GM23338 (cell line): ENCODE measurements around the gene MS4A8. TPM values are rescaled to one million over a fixed set of nuclear protein-coding genes. Genes with fewer than 3 reads are reported as not detected.

ENCODE experiments used
- ATAC-seq: fragments of 200-7000 bp; cut with Tn5 transposase; 3 replicates; pipeline ENCODE4 v1.9.1; 2020
- DNase-seq: peaks from one replicate; pipeline ENCODE4 v3.0.0-alpha.2; 2015; ENCODE audit warnings: low spot score
- H2AFZ ChIP-seq: fragments of 200-600 bp; sonication (generic); 2 replicates; pipeline ENCODE4 v1.8.0; 2016; ENCODE audit warnings: antibody characterized with exemption, mild to moderate bottlenecking, moderate library complexity
- H3F3A ChIP-seq: fragments of 200-600 bp; sonication (generic); replicated peaks from 2 replicates; pipeline ENCODE4 v1.8.0; 2017; ENCODE audit warnings: antibody characterized with exemption, mixed run types, low read depth
- H3K27ac ChIP-seq: fragments of 200-600 bp; sonication (generic); 2 replicates; pipeline ENCODE4 v1.6.1; 2016; ENCODE audit warnings: low read depth
- H3K27me3 ChIP-seq: fragments of 200-600 bp; sonication (generic); 2 replicates; pipeline ENCODE4 v1.8.0; 2016; ENCODE audit warnings: mild to moderate bottlenecking, mixed run types, moderate library complexity; ENCODE audit not compliant: insufficient read depth
- H3K36me3 ChIP-seq: fragments of 200-600 bp; sonication (generic); 2 replicates; pipeline ENCODE4 v1.8.0; 2016; ENCODE audit warnings: mild to moderate bottlenecking; ENCODE audit not compliant: insufficient read depth
- H3K4me1 ChIP-seq: fragments of 200-600 bp; sonication (generic); 2 replicates; pipeline ENCODE4 v1.8.0; 2016; ENCODE audit warnings: mild to moderate bottlenecking, moderate library complexity; ENCODE audit not compliant: insufficient read depth
- H3K4me2 ChIP-seq: fragments of 200-600 bp; sonication (generic); 2 replicates; pipeline ENCODE4 v1.7.1; 2017; ENCODE audit warnings: mixed run types
- H3K4me3 ChIP-seq: fragments of 200-600 bp; sonication (generic); 2 replicates; pipeline ENCODE4 v1.6.1; 2016; ENCODE audit warnings: mixed run types
- H3K79me2 ChIP-seq: fragments of 200-600 bp; sonication (generic); replicated peaks from 2 replicates; pipeline ENCODE4 v1.8.0; 2017; ENCODE audit warnings: mild to moderate bottlenecking; ENCODE audit not compliant: insufficient read depth
- H3K9me2 ChIP-seq: fragments of 200-600 bp; sonication (generic); 2 replicates; pipeline ENCODE4 v1.8.0; 2017; ENCODE audit not compliant: insufficient read depth
- H4K20me1 ChIP-seq: fragments of 200-600 bp; sonication (generic); replicated peaks from 2 replicates; pipeline ENCODE4 v1.8.0; 2017; ENCODE audit warnings: mild to moderate bottlenecking; ENCODE audit not compliant: insufficient read depth
- H3K27ac Mint-ChIP-seq: 2 replicates; pipeline ENCODE4 v1.8.0; 2020; ENCODE audit warnings: inconsistent platforms, mild to moderate bottlenecking, moderate library complexity, mixed read lengths
- H3K27me3 Mint-ChIP-seq: 3 replicates; pipeline ENCODE4 v1.8.0; 2022; ENCODE audit warnings: low read depth, mild to moderate bottlenecking, moderate library complexity, mixed read lengths, inconsistent platforms; ENCODE audit not compliant: insufficient read depth, poor library complexity
- H3K36me3 Mint-ChIP-seq: 3 replicates; pipeline ENCODE4 v1.8.0; 2021; ENCODE audit warnings: low read depth, mild to moderate bottlenecking, inconsistent platforms, moderate library complexity, mixed read lengths
- H3K4me1 Mint-ChIP-seq: 3 replicates; pipeline ENCODE4 v1.8.0; 2020; ENCODE audit warnings: mild to moderate bottlenecking, inconsistent platforms, mixed read lengths
- H3K4me3 Mint-ChIP-seq: 3 replicates; pipeline ENCODE4 v1.8.0; 2021; ENCODE audit warnings: moderate library complexity, mild to moderate bottlenecking, inconsistent platforms, mixed read lengths
- H3K9me3 Mint-ChIP-seq: 3 replicates; pipeline ENCODE4 v1.8.0; 2020; ENCODE audit warnings: moderate library complexity, mild to moderate bottlenecking, inconsistent platforms, mixed read lengths
- CTCF ChIP-seq, 2 experiments: fragments of 200-600 bp in 1 of 2; sonication (generic) in 1 of 2; conservative IDR thresholded peaks; 2 replicates each; pipeline versions ENCODE4 v1.5.1 to v1.6.1; 2016 to 2017; ENCODE audit warnings: antibody characterized with exemption in 2 of 2, low read depth in 2 of 2, mild to moderate bottlenecking in 2 of 2, moderate library complexity in 1 of 2
- EZH2 ChIP-seq: fragments of 200-600 bp; sonication (generic); IDR thresholded peaks from one replicate; pipeline ENCODE4 v1.8.0; 2017; ENCODE audit warnings: antibody characterized with exemption, mild to moderate bottlenecking, low read depth; ENCODE audit not compliant: unreplicated experiment
- EZH2phosphoT487 ChIP-seq: fragments of 200-600 bp; sonication (generic); IDR thresholded peaks from one replicate; pipeline ENCODE4 v1.8.1; 2018; ENCODE audit warnings: antibody characterized with exemption; ENCODE audit not compliant: unreplicated experiment
- JUNB ChIP-seq: IDR thresholded peaks from one replicate; pipeline ENCODE4 v1.6.1; 2016; ENCODE audit warnings: antibody characterized with exemption; ENCODE audit not compliant: unreplicated experiment
- POLR2AphosphoS5 ChIP-seq: IDR thresholded peaks from 2 replicates; pipeline ENCODE4 v1.6.1; 2016; ENCODE audit warnings: antibody characterized with exemption, low read depth
- REST ChIP-seq: IDR thresholded peaks from one replicate; pipeline ENCODE4 v1.6.1; 2018; ENCODE audit warnings: antibody characterized with exemption; ENCODE audit not compliant: unreplicated experiment
- STAT1 ChIP-seq: IDR thresholded peaks from one replicate; pipeline ENCODE4 v1.6.1; 2016; ENCODE audit warnings: antibody characterized with exemption; ENCODE audit not compliant: unreplicated experiment
- ZNF114 ChIP-seq: fragments of 250-450 bp; sonication (Bioruptor Pico); IDR thresholded peaks from 2 replicates; pipeline ENCODE4 v1.5.0; 2020; ENCODE audit warnings: mild to moderate bottlenecking, moderate library complexity
- ZNF462 ChIP-seq: fragments of 250-450 bp; sonication (Bioruptor Pico); IDR thresholded peaks from 2 replicates; pipeline ENCODE4 v1.5.0; 2020; ENCODE audit warnings: mild to moderate bottlenecking, moderate library complexity
- polyA plus RNA-seq: library from polyadenylated mRNA; unstranded; fragments of >200 nt; fragmentation: Nextera tagmentation; extraction: Ambion mirVana; gene quantifications from 2 replicates; pipeline ENCODE4 v1.2.1, GENCODE V29; 2016
- total RNA-seq: library from RNA; depleted of rRNA; stranded (reverse); fragments of >200 nt; shearing (Covaris generic); gene quantifications from 2 replicates; pipeline ENCODE4 v1.2.3, GENCODE V29; 2014

The MS4A8 gene
- total and polyA plus RNA-seq, 2 experiments from 2014 or later: not detected

- H3K79me2 ChIP-seq: no peaks in the 10 kb centered on the region
- Mint-ChIP-seq H3K27ac (no peak overlapping the region), H3K27me3 (peaks cover 9% of the 10 kb centered on the region), H3K4me3 (no peak overlapping the region), H3K9me3 (no peaks in the 10 kb centered on the region; the same call in 2 of the 3 replicates), H3K4me1 (no peaks in the 10 kb centered on the region), H3K36me3 (no peaks in the 10 kb centered on the region)
- H4K20me1 ChIP-seq: no peaks in the 10 kb centered on the region
- H3K36me3 ChIP-seq: no peaks in the 10 kb centered on the region; the same call in 1 of the 2 replicates
- no peaks in the 10 kb centered on the region for H3K27me3 ChIP-seq
- no peak overlapping the region for H3K4me2 ChIP-seq
- DNase-seq (peak; percentile 66), ATAC-seq (peak; percentile 84)
- peak; percentile 54 for TF ChIP-seq CTCF (conservative IDR thresholded peaks at IDR 0.05; ENCODE audit: low read depth in 2 of 2)
- no peak for TF ChIP-seq JUNB
- H3K4me1 ChIP-seq: no peaks in the 10 kb centered on the region
- no peak overlapping the region for H3K4me3 ChIP-seq
- peak overlapping the region; percentile 59; the same call in 1 of the 2 replicates for H2AFZ ChIP-seq
- no peak overlapping the region for H3K27ac ChIP-seq
- no peaks in the 10 kb centered on the region for H3F3A ChIP-seq
- H3K9me2 ChIP-seq: peaks cover 3% of the 10 kb centered on the region; the same call in 1 of the 2 replicates
These were observed 11.1 kb downstream of the MS4A8 start for GRCh38 chr11:60710482-60710881.

GRCh38 chr11:60711276-60711675 lies 11.9 kb downstream of the MS4A8 start:
- H3K36me3 ChIP-seq: no peaks in the 10 kb centered on the region; the same call in 1 of the 2 replicates
- DNase-seq (no peak), ATAC-seq (no peak)
- no peak overlapping the region for H2AFZ ChIP-seq
- H4K20me1 ChIP-seq: no peaks in the 10 kb centered on the region
- H3K4me3 ChIP-seq: no peak overlapping the region
- no peak overlapping the region for H3K27ac Mint-ChIP-seq
- H3K4me3 Mint-ChIP-seq: no peak overlapping the region
- no peaks in the 10 kb centered on the region for H3K27me3 ChIP-seq
- no peaks in the 10 kb centered on the region for H3K36me3 Mint-ChIP-seq
- peaks cover 2% of the 10 kb centered on the region; the same call in 1 of the 3 replicates for H3K9me3 Mint-ChIP-seq
- no peaks in the 10 kb centered on the region for H3K79me2 ChIP-seq
- peaks cover 9% of the 10 kb centered on the region for H3K27me3 Mint-ChIP-seq
- H3K27ac ChIP-seq: no peak overlapping the region
- H3K4me1 Mint-ChIP-seq: no peaks in the 10 kb centered on the region
- no peaks in the 10 kb centered on the region for H3F3A ChIP-seq
- H3K4me1 ChIP-seq: no peaks in the 10 kb centered on the region
- H3K4me2 ChIP-seq: no peak overlapping the region
- H3K9me2 ChIP-seq: peaks cover 11% of the 10 kb centered on the region; the same call in 1 of the 2 replicates
- TF ChIP-seq JUNB: no peak
- TF ChIP-seq POLR2AphosphoS5: no peak
- no peak for TF ChIP-seq ZNF114 (CRISPR knock-in tag)
- TF ChIP-seq ZNF462 (CRISPR knock-in tag): no peak
- no peak for TF ChIP-seq EZH2
- TF ChIP-seq STAT1: no peak
- TF ChIP-seq REST: no peak
- TF ChIP-seq EZH2phosphoT487: no peak
